Liver (tissue), 9 donors: ENCODE results near the gene ESPN. TPM values are rescaled to one million over a fixed set of nuclear protein-coding genes. Genes with fewer than 3 reads are reported as not detected.

ENCODE experiments used
- DNase-seq: peaks from one replicate; pipeline ENCODE4 v3.0.0-alpha.2; 2017; ENCODE audit warnings: low spot score
- H3K27ac ChIP-seq, 2 donors: one replicate each; pipeline ENCODE4 v1.7.0; 2013; ENCODE audit warnings: inconsistent platforms in 2 of 2, low read length in 2 of 2, control low read depth in 1 of 2, low read depth in 1 of 2, mild to moderate bottlenecking in 1 of 2
- H3K27me3 ChIP-seq, 4 donors: one replicate each; pipeline versions ENCODE4 v1.6.1 to v1.7.0; 2013; ENCODE audit warnings: low read length in 3 of 4, inconsistent platforms in 1 of 4, mild to moderate bottlenecking in 1 of 4, moderate library complexity in 1 of 4; ENCODE audit not compliant: control insufficient read depth in 4 of 4, insufficient read depth in 4 of 4
- H3K36me3 ChIP-seq, 4 donors: one replicate each; pipeline versions ENCODE4 v1.6.1 to v1.7.0; 2013; ENCODE audit warnings: low read length in 3 of 4, mild to moderate bottlenecking in 3 of 4, low read depth in 1 of 4, moderate library complexity in 1 of 4; ENCODE audit not compliant: control insufficient read depth in 4 of 4, insufficient read depth in 3 of 4
- H3K4me1 ChIP-seq, 4 donors: one replicate each; pipeline versions ENCODE4 v1.6.1 to v1.7.0; 2013; ENCODE audit warnings: low read length in 3 of 4, mild to moderate bottlenecking in 3 of 4, moderate library complexity in 1 of 4; ENCODE audit not compliant: control insufficient read depth in 4 of 4, insufficient read depth in 4 of 4
- H3K4me3 ChIP-seq, 3 donors: one replicate each; pipeline versions ENCODE4 v1.6.1 to v1.7.0; 2013; ENCODE audit warnings: low read length in 3 of 3, control low read depth in 1 of 3, low read depth in 1 of 3, mild to moderate bottlenecking in 1 of 3
- H3K9ac ChIP-seq, 2 donors: one replicate each; pipeline ENCODE4 v1.7.0; 2013; ENCODE audit warnings: low read length in 2 of 2, mild to moderate bottlenecking in 2 of 2, moderate library complexity in 2 of 2, control low read depth in 1 of 2, low read depth in 1 of 2
- H3K9me3 ChIP-seq, 4 donors: one replicate each; pipeline versions ENCODE4 v1.6.1 to v1.7.0; 2013; ENCODE audit warnings: low read length in 3 of 4; ENCODE audit not compliant: control insufficient read depth in 4 of 4
- CTCF ChIP-seq: fragments of 150-350 bp; IDR thresholded peaks from 2 replicates; pipeline ENCODE4 v1.5.1; 2017; ENCODE audit warnings: improper control_type of control experiment, low read depth, low read length; ENCODE audit not compliant: missing input control
- EGR1 ChIP-seq, 2 donors: IDR thresholded peaks; 2 replicates each; pipeline ENCODE4 v1.6.1; 2016 to 2018; ENCODE audit warnings: antibody characterized with exemption in 2 of 2, low read depth in 2 of 2
- FOXA1 ChIP-seq: IDR thresholded peaks from 2 replicates; pipeline ENCODE4 v1.6.1; 2016; ENCODE audit warnings: antibody characterized with exemption
- FOXA2 ChIP-seq: IDR thresholded peaks from 2 replicates; pipeline ENCODE4 v1.6.1; 2016; ENCODE audit warnings: antibody characterized with exemption
- GABPA ChIP-seq, 2 donors: IDR thresholded peaks in 1 of 2; conservative IDR thresholded peaks in 1 of 2; 2 replicates each; pipeline ENCODE4 v1.6.1; 2016; ENCODE audit warnings: antibody characterized with exemption in 2 of 2, mild to moderate bottlenecking in 1 of 2, moderate library complexity in 1 of 2
- HNF4A ChIP-seq, 2 donors: conservative IDR thresholded peaks; 2 replicates each; pipeline ENCODE4 v1.6.1; 2016; ENCODE audit warnings: antibody characterized with exemption in 2 of 2, mild to moderate bottlenecking in 2 of 2
- HNF4G ChIP-seq: IDR thresholded peaks from 2 replicates; pipeline ENCODE4 v1.6.1; 2016; ENCODE audit warnings: antibody characterized with exemption
- JUND ChIP-seq, 2 donors: IDR thresholded peaks; 2 replicates each; pipeline ENCODE4 v1.6.1; 2016; ENCODE audit warnings: antibody characterized with exemption in 2 of 2
- MAX ChIP-seq: IDR thresholded peaks from 2 replicates; pipeline ENCODE4 v1.6.1; 2016; ENCODE audit warnings: antibody characterized with exemption
- NR2F2 ChIP-seq: IDR thresholded peaks from 2 replicates; pipeline ENCODE4 v1.6.1; 2016; ENCODE audit warnings: antibody characterized with exemption
- RAD21 ChIP-seq, 2 donors: IDR thresholded peaks; 2 replicates each; pipeline ENCODE4 v1.6.1; 2016; ENCODE audit warnings: antibody characterized with exemption in 2 of 2, mild to moderate bottlenecking in 2 of 2
- RXRA ChIP-seq, 2 donors: IDR thresholded peaks; 2 replicates each; pipeline ENCODE4 v1.6.1; 2017 to 2018; ENCODE audit warnings: antibody characterized with exemption in 2 of 2, mild to moderate bottlenecking in 1 of 2
- SP1 ChIP-seq: IDR thresholded peaks from 2 replicates; pipeline ENCODE4 v1.6.1; 2018; ENCODE audit warnings: antibody characterized with exemption, mild to moderate bottlenecking
- TAF1 ChIP-seq: conservative IDR thresholded peaks from 2 replicates; pipeline ENCODE4 v1.6.1; 2016; ENCODE audit warnings: antibody characterized with exemption, mild to moderate bottlenecking
- YY1 ChIP-seq: IDR thresholded peaks from 2 replicates; pipeline ENCODE4 v1.6.1; 2016; ENCODE audit warnings: antibody characterized with exemption, mild to moderate bottlenecking
- ZBTB33 ChIP-seq: IDR thresholded peaks from 2 replicates; pipeline ENCODE4 v1.6.1; 2016; ENCODE audit warnings: antibody characterized with exemption
- WGBS: extraction: QIAGEN DNeasy Blood & Tissue Kit; methylation state at CpG from one replicate; pipeline ENCODE4 v1.1.7; 2013; 5-methylcytosine and 5-hydroxymethylcytosine counted together
- polyA plus RNA-seq, 2 donors: library from polyadenylated mRNA; stranded (reverse) in 1 of 2; unstranded in 1 of 2; fragments of 200-250 nt in 1 of 2; fragments of >200 nt in 1 of 2; fragmentation: Nextera tagmentation in 1 of 2; extraction: Ambion mirVana in 1 of 2; gene quantifications; one replicate each; pipeline versions ENCODE4 v1.2.1 to v1.2.3, GENCODE V29; 2013 to 2015
- total RNA-seq, 2 donors: library from RNA; depleted of rRNA; stranded (reverse); fragments of >200 nt; gene quantifications; one replicate each; pipeline ENCODE4 v1.2.3, GENCODE V29; 2014
- TF ChIP-seq, protein P1 (sequence below): IDR thresholded peaks from 2 replicates; pipeline ENCODE4 v1.6.1; 2016; ENCODE audit warnings: antibody characterized with exemption
- TF ChIP-seq, protein P2 (sequence below): IDR thresholded peaks from 2 replicates; pipeline ENCODE4 v1.6.1; 2016; ENCODE audit warnings: antibody characterized with exemption, mild to moderate bottlenecking
- donor health status: healthy.
- donor health status: healthy.
- donor health status: healthy.
- donor health status: healthy.
- donor health status: healthy.

Gene ESPN
- total and polyA plus RNA-seq, 4 donors, result 61.5 to 103 (median 68.2) TPM

DNA sequence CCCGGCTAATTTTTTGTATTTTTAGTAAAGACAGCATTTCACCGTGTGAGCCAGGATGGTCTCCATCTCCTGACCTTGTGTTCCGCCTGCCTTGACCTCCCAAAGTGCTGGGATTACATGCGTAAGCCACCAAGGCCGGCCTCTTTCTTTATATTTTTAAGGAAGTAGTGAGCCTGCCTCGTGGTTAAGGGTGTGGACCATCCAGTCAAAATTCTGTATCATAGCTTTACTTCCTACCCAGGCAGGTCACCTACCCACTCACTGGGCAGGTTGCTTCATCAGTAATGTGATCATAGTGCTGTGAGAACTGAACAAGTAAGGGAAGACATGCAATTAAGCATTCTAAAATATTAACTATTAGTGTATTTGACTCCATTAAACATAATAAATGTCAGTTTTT lies 22.9 kb upstream of the ESPN start:
- Histone ChIP-seq H3K4me3 (no peak overlapping the region), H3K27me3 (peaks cover 0 to 4% (median 0%) of the 10 kb centered on the region in 4 donors), H3K9ac (no peak overlapping the region), H3K36me3 (no peaks in the 10 kb centered on the region), H3K9me3 (no peaks in the 10 kb centered on the region), H3K4me1 (no peaks in the 10 kb centered on the region), H3K27ac (no peak overlapping the region)
- 68% methylated on average over 6 of the region's 6 CpGs for WGBS
- TF ChIP-seq RXRA (IDR thresholded peaks at IDR 0.05) (no peak), HNF4G (no peak), TAF1 (no peak), YY1 (no peak), GABPA (IDR thresholded peaks at IDR 0.05 in 1 of 2, conservative IDR thresholded peaks at IDR 0.05 in 1 of 2) (no peak), EGR1 (IDR thresholded peaks at IDR 0.05; ENCODE audit: low read depth in 2 of 2) (no peak), HNF4A (conservative IDR thresholded peaks at IDR 0.05) (no peak), RAD21 (IDR thresholded peaks at IDR 0.05) (no peak), FOXA1 (no peak), CTCF (no peak), FOXA2 (no peak), MAX (no peak), JUND (IDR thresholded peaks at IDR 0.05) (no peak), ZBTB33 (no peak), SP1 (no peak), NR2F2 (no peak)
- TF ChIP-seq, protein P1, sequence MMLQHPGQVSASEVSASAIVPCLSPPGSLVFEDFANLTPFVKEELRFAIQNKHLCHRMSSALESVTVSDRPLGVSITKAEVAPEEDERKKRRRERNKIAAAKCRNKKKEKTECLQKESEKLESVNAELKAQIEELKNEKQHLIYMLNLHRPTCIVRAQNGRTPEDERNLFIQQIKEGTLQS, result no peak
- TF ChIP-seq, protein P2, sequence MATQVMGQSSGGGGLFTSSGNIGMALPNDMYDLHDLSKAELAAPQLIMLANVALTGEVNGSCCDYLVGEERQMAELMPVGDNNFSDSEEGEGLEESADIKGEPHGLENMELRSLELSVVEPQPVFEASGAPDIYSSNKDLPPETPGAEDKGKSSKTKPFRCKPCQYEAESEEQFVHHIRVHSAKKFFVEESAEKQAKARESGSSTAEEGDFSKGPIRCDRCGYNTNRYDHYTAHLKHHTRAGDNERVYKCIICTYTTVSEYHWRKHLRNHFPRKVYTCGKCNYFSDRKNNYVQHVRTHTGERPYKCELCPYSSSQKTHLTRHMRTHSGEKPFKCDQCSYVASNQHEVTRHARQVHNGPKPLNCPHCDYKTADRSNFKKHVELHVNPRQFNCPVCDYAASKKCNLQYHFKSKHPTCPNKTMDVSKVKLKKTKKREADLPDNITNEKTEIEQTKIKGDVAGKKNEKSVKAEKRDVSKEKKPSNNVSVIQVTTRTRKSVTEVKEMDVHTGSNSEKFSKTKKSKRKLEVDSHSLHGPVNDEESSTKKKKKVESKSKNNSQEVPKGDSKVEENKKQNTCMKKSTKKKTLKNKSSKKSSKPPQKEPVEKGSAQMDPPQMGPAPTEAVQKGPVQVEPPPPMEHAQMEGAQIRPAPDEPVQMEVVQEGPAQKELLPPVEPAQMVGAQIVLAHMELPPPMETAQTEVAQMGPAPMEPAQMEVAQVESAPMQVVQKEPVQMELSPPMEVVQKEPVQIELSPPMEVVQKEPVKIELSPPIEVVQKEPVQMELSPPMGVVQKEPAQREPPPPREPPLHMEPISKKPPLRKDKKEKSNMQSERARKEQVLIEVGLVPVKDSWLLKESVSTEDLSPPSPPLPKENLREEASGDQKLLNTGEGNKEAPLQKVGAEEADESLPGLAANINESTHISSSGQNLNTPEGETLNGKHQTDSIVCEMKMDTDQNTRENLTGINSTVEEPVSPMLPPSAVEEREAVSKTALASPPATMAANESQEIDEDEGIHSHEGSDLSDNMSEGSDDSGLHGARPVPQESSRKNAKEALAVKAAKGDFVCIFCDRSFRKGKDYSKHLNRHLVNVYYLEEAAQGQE, result no peak
- DNase-seq, result no peak
